HepG2 (cell line): ENCODE measurements around the gene OR1F1. TPM values are rescaled to one million over a fixed set of nuclear protein-coding genes. Genes with fewer than 3 reads are reported as not detected.
A peak's percentile ranks its signal among the peaks of the same experiment; 100 is the strongest.

Experiments used
- ARNT2 ChIP-seq: sonication (generic); formaldehyde crosslinking; IDR thresholded peaks from 2 replicates; pipeline ENCODE4 v1.8.0; 2022; ENCODE audit warnings: mild to moderate bottlenecking, low read depth, missing genetic modification reagents, moderate library complexity
- DR1 ChIP-seq: sonication (generic); formaldehyde crosslinking; IDR thresholded peaks from 2 replicates; pipeline ENCODE4 v1.8.0; 2021; ENCODE audit warnings: mild to moderate bottlenecking, missing genetic modification reagents, inconsistent platforms
- ELF3 ChIP-seq: IDR thresholded peaks from 2 replicates; pipeline ENCODE4 v1.6.1; 2016; ENCODE audit warnings: missing genetic modification reagents, missing compliant biosample characterization
- GABPA ChIP-seq, 2 experiments: IDR thresholded peaks; 2 replicates each; pipeline ENCODE4 v1.6.1; 2011 to 2016; ENCODE audit warnings: low read depth in 2 of 2, low read length in 1 of 2, missing biosample characterization in 1 of 2, missing genetic modification characterization in 1 of 2
- MAFK ChIP-seq, 2 experiments: IDR thresholded peaks in 1 of 2; conservative IDR thresholded peaks in 1 of 2; 2 replicates each; pipeline ENCODE4 v1.6.1; 2011; ENCODE audit warnings: improper control_type of control experiment in 2 of 2, low read length in 2 of 2
- PAX8 ChIP-seq: sonication (generic); formaldehyde crosslinking; IDR thresholded peaks from 2 replicates; pipeline ENCODE4 v1.8.0; 2022; ENCODE audit warnings: mild to moderate bottlenecking, missing genetic modification reagents, borderline replicate concordance
- YY1 ChIP-seq: IDR thresholded peaks from 2 replicates; pipeline ENCODE4 v1.6.1; 2011; ENCODE audit warnings: low read length, low read depth, moderate library complexity, mild to moderate bottlenecking; ENCODE audit not compliant: insufficient read depth, insufficient replicate concordance
- ZBTB7B ChIP-seq: sonication (generic); formaldehyde crosslinking; IDR thresholded peaks from 2 replicates; pipeline ENCODE4 v1.4.0; 2020; ENCODE audit warnings: missing genetic modification reagents
- ZFP82 ChIP-seq: sonication (generic); formaldehyde crosslinking; IDR thresholded peaks from 2 replicates; pipeline ENCODE4 v1.5.1; 2020; ENCODE audit warnings: mild to moderate bottlenecking, missing genetic modification reagents, borderline replicate concordance
- ZGPAT ChIP-seq: IDR thresholded peaks from 2 replicates; pipeline ENCODE4 v1.6.1; 2016; ENCODE audit warnings: mild to moderate bottlenecking
- ZNF432 ChIP-seq: sonication (generic); formaldehyde crosslinking; IDR thresholded peaks from 2 replicates; pipeline ENCODE4 v1.5.0; 2020; ENCODE audit warnings: missing genetic modification reagents, mild to moderate bottlenecking, borderline replicate concordance
- ZNF644 ChIP-seq: IDR thresholded peaks from 2 replicates; pipeline ENCODE4 v1.6.1; 2016; ENCODE audit warnings: low read depth
- ZNF710 ChIP-seq: sonication (generic); formaldehyde crosslinking; IDR thresholded peaks from 2 replicates; pipeline ENCODE4 v1.5.0; 2020; ENCODE audit warnings: mild to moderate bottlenecking, missing genetic modification reagents, borderline replicate concordance
- ZNF747 ChIP-seq: sonication (generic); formaldehyde crosslinking; IDR thresholded peaks from 2 replicates; pipeline ENCODE4 v1.8.1; 2023; ENCODE audit warnings: missing genetic modification reagents, mild to moderate bottlenecking, borderline replicate concordance
- polyA plus RNA-seq, 8 experiments: library from polyadenylated mRNA; depleted of rRNA in 3 of 8; stranded (reverse) in 7 of 8; unstranded in 1 of 8; fragments of >200 nt; fragmentation: Illumina TruSeq in 4 of 8; extraction: Trizol in 4 of 8; gene quantifications; 2 replicates each; pipeline versions ENCODE4 v1.2.1 to v1.2.3, GENCODE V29; 2011 to 2016; ENCODE audit warnings: low read depth in 4 of 8, missing spikeins in 1 of 8, mixed read lengths in 1 of 8; ENCODE audit not compliant: insufficient read depth in 1 of 8
- total RNA-seq, 5 experiments: library from RNA; depleted of rRNA; stranded (reverse); fragments of >200 nt; fragmentation: Illumina TruSeq; extraction: Trizol; gene quantifications; 2 replicates each; pipeline ENCODE4 v1.2.3, GENCODE V29; 2016; ENCODE audit warnings: low read depth in 1 of 5
- TF ChIP-seq, protein P1 (sequence below): IDR thresholded peaks from 2 replicates; pipeline ENCODE4 v1.6.1; 2016
- TF ChIP-seq, protein P2 (sequence below): sonication (generic); formaldehyde crosslinking; IDR thresholded peaks from 2 replicates; pipeline ENCODE4 v1.4.0; 2020; ENCODE audit warnings: mild to moderate bottlenecking, missing genetic modification reagents
- TF ChIP-seq, protein P3 (sequence below): sonication (generic); formaldehyde crosslinking; IDR thresholded peaks from 2 replicates; pipeline ENCODE4 v1.5.1; 2020; ENCODE audit warnings: missing genetic modification reagents, mild to moderate bottlenecking, borderline replicate concordance
- TF ChIP-seq, protein P4 (sequence below): sonication (generic); formaldehyde crosslinking; IDR thresholded peaks from 2 replicates; pipeline ENCODE4 v1.5.0; 2020; ENCODE audit warnings: mild to moderate bottlenecking, missing genetic modification reagents, borderline replicate concordance

Gene OR1F1
- total and polyA plus RNA-seq, 2 of the 13 experiments (the other 11 are each of a cell fraction or from before 2014, with no cell fraction given) = 0.90 TPM; not detected in 1

DNA sequence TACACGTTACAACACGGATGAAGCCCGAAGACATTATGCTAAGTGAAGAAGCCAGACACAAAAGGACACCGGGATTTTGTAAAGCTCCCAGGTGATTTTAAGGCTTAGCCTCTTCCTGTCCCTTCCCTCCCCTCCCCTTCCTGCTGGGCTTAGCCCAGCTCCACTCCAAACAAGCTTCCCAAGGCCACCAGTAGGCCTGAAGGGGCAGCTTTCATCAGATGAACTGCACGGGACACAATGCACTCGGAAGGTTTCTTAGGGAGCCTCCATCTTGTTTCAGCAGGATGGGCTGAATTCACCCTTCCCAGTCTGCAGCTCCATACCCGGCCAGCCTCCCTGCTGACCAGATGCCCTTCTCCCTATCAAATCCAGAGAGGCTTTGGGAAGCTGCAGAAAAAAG lies 58.0 kb downstream of the OR1F1 start (continued):
- TF ChIP-seq, protein P1, sequence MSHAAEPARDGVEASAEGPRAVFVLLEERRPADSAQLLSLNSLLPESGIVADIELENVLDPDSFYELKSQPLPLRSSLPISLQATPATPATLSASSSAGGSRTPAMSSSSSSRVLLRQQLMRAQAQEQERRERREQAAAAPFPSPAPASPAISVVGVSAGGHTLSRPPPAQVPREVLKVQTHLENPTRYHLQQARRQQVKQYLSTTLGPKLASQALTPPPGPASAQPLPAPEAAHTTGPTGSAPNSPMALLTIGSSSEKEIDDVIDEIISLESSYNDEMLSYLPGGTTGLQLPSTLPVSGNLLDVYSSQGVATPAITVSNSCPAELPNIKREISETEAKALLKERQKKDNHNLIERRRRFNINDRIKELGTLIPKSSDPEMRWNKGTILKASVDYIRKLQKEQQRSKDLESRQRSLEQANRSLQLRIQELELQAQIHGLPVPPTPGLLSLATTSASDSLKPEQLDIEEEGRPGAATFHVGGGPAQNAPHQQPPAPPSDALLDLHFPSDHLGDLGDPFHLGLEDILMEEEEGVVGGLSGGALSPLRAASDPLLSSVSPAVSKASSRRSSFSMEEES = 0 out of 2 replicates have a peak, but pooled peaks have one; percentile 21
- TF ChIP-seq ARNT2 = no peak
- TF ChIP-seq, protein P2, sequence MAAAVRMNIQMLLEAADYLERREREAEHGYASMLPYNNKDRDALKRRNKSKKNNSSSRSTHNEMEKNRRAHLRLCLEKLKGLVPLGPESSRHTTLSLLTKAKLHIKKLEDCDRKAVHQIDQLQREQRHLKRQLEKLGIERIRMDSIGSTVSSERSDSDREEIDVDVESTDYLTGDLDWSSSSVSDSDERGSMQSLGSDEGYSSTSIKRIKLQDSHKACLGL (CRISPR knock-in tag) = no peak
- no peak for TF ChIP-seq ZFP82 (CRISPR knock-in tag)
- TF ChIP-seq ZGPAT = no peak
- no peak for TF ChIP-seq GABPA (IDR thresholded peaks at IDR 0.05; ENCODE audit: low read depth, low read length)
- no peak for TF ChIP-seq GABPA (CRISPR knock-in tag; IDR thresholded peaks at IDR 0.05; ENCODE audit: low read depth)
- TF ChIP-seq ZNF644 (CRISPR knock-in tag) = peak; percentile 77
- TF ChIP-seq ELF3 = no peak
- no peak for TF ChIP-seq MAFK (conservative IDR thresholded peaks at IDR 0.05 in 1 of 2, IDR thresholded peaks at IDR 0.05 in 1 of 2; ENCODE audit: low read length in 2 of 2)
- no peak for TF ChIP-seq ZNF710 (CRISPR knock-in tag)
- TF ChIP-seq, protein P3, sequence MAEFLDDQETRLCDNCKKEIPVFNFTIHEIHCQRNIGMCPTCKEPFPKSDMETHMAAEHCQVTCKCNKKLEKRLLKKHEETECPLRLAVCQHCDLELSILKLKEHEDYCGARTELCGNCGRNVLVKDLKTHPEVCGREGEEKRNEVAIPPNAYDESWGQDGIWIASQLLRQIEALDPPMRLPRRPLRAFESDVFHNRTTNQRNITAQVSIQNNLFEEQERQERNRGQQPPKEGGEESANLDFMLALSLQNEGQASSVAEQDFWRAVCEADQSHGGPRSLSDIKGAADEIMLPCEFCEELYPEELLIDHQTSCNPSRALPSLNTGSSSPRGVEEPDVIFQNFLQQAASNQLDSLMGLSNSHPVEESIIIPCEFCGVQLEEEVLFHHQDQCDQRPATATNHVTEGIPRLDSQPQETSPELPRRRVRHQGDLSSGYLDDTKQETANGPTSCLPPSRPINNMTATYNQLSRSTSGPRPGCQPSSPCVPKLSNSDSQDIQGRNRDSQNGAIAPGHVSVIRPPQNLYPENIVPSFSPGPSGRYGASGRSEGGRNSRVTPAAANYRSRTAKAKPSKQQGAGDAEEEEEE (CRISPR knock-in tag) = no peak
- TF ChIP-seq YY1 = peak; percentile 59
- TF ChIP-seq ZBTB7B (CRISPR knock-in tag) = 0 out of 2 replicates have a peak, but pooled peaks have one; percentile 19
- no peak for TF ChIP-seq DR1 (CRISPR knock-in tag)
- TF ChIP-seq, protein P4, sequence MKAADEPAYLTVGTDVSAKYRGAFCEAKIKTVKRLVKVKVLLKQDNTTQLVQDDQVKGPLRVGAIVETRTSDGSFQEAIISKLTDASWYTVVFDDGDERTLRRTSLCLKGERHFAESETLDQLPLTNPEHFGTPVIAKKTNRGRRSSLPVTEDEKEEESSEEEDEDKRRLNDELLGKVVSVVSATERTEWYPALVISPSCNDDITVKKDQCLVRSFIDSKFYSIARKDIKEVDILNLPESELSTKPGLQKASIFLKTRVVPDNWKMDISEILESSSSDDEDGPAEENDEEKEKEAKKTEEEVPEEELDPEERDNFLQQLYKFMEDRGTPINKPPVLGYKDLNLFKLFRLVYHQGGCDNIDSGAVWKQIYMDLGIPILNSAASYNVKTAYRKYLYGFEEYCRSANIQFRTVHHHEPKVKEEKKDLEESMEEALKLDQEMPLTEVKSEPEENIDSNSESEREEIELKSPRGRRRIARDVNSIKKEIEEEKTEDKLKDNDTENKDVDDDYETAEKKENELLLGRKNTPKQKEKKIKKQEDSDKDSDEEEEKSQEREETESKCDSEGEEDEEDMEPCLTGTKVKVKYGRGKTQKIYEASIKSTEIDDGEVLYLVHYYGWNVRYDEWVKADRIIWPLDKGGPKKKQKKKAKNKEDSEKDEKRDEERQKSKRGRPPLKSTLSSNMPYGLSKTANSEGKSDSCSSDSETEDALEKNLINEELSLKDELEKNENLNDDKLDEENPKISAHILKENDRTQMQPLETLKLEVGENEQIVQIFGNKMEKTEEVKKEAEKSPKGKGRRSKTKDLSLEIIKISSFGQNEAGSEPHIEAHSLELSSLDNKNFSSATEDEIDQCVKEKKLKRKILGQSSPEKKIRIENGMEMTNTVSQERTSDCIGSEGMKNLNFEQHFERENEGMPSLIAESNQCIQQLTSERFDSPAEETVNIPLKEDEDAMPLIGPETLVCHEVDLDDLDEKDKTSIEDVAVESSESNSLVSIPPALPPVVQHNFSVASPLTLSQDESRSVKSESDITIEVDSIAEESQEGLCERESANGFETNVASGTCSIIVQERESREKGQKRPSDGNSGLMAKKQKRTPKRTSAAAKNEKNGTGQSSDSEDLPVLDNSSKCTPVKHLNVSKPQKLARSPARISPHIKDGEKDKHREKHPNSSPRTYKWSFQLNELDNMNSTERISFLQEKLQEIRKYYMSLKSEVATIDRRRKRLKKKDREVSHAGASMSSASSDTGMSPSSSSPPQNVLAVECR (CRISPR knock-in tag) = no peak
- no peak for TF ChIP-seq PAX8
- no peak for TF ChIP-seq ZNF747 (CRISPR knock-in tag)
- no peak for TF ChIP-seq ZNF432 (CRISPR knock-in tag)
